Measurements from ENCODE around the gene HPD. TPM values are rescaled to one million over a fixed set of nuclear protein-coding genes. Genes with fewer than 3 reads are reported as not detected.

HPD gene
- total and polyA plus RNA-seq, 2 donors (not counting 3 experiments of a cell fraction or from before 2014, with no cell fraction given): not detected

GRCh38 chr12:121860257-121860656 lies 1.6 kb upstream of the HPD start:
- no TSS peak for BruUV-seq (replicated peaks)
- intact Hi-C loops (cut with micrococcal nuclease): no loop called here
- CTCF ChIA-PET: interaction anchor here (1.6 kb wide), 1 partner anchor 8 kb away, joined by 3 read pairs; no protein-coding TSS in a partner anchor

More at GRCh38 chr12:121860257-121860656, 1.6 kb upstream of the HPD start:
- TF ChIP-seq POLR2AphosphoS5 (IDR thresholded peaks at IDR 0.05; ENCODE audit: insufficient read depth, low read depth, low read length) (no peak), JUN (IDR thresholded peaks at IDR 0.05; ENCODE audit: borderline replicate concordance, insufficient read depth, insufficient read length, low read depth) (no peak), FOS (IDR thresholded peaks at IDR 0.05; ENCODE audit: borderline replicate concordance, insufficient read depth, low read length) (no peak), MYC (IDR thresholded peaks at IDR 0.05; ENCODE audit: low read depth, low read length) (no peak), EZH2 (IDR thresholded peaks at IDR 0.05; ENCODE audit: borderline replicate concordance, low read depth, low read length, severe bottlenecking) (no peak), POLR2A (IDR thresholded peaks at IDR 0.05; ENCODE audit: low read depth, low read length) (no peak), GATA2 (IDR thresholded peaks at IDR 0.05; ENCODE audit: insufficient read depth, insufficient read length, low read depth, low read length) (no peak)
- TF ChIP-seq, protein P1, sequence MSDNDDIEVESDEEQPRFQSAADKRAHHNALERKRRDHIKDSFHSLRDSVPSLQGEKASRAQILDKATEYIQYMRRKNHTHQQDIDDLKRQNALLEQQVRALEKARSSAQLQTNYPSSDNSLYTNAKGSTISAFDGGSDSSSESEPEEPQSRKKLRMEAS (IDR thresholded peaks at IDR 0.05; ENCODE audit: insufficient read depth, insufficient read length): no peak
- TF ChIP-seq, protein P2, sequence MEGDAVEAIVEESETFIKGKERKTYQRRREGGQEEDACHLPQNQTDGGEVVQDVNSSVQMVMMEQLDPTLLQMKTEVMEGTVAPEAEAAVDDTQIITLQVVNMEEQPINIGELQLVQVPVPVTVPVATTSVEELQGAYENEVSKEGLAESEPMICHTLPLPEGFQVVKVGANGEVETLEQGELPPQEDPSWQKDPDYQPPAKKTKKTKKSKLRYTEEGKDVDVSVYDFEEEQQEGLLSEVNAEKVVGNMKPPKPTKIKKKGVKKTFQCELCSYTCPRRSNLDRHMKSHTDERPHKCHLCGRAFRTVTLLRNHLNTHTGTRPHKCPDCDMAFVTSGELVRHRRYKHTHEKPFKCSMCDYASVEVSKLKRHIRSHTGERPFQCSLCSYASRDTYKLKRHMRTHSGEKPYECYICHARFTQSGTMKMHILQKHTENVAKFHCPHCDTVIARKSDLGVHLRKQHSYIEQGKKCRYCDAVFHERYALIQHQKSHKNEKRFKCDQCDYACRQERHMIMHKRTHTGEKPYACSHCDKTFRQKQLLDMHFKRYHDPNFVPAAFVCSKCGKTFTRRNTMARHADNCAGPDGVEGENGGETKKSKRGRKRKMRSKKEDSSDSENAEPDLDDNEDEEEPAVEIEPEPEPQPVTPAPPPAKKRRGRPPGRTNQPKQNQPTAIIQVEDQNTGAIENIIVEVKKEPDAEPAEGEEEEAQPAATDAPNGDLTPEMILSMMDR (IDR thresholded peaks at IDR 0.05; ENCODE audit: extremely low read depth in 1 of 2, insufficient read depth in 1 of 2, low read depth in 1 of 2, low read length in 2 of 2): no peak
- H3K79me2 ChIP-seq (ENCODE audit: control insufficient read depth, insufficient read depth, low read length): no peaks in the 10 kb centered on the region
- no peaks in the 10 kb centered on the region for H3K9me1 ChIP-seq (replicated peaks; ENCODE audit: control insufficient read depth, extremely low read depth, insufficient read depth, low read length)
- dilution Hi-C loops (cut with MboI; ENCODE audit: extremely low pct_ligation_motif_present, low sequenced_read_pairs): no loop called here
- POLR2A ChIA-PET: no interaction called here
- H2AFZ ChIP-seq (ENCODE audit: low read depth, low read length): no peak overlapping the region
- no peaks in the 10 kb centered on the region for H4K20me1 ChIP-seq (replicated peaks; ENCODE audit: control insufficient read depth, extremely low read depth, insufficient read depth, low read length)
- no peak overlapping the region for H3K4me3 ChIP-seq (replicated peaks in 1 of 3; ENCODE audit: insufficient read depth in 1 of 3, low read depth in 1 of 3, low read length in 3 of 3)
- no peaks in the 10 kb centered on the region for H3K4me1 ChIP-seq (ENCODE audit: control insufficient read depth, extremely low read depth, insufficient read depth, low read length)
- no peaks in the 10 kb centered on the region for H3K36me3 ChIP-seq (ENCODE audit: control insufficient read depth in 2 of 2, extremely low read depth in 1 of 2, insufficient read depth in 2 of 2, low read length in 2 of 2)
- no peak overlapping the region for H3K4me2 ChIP-seq (ENCODE audit: insufficient read depth, low read length)
- no peak overlapping the region for H3K9ac ChIP-seq (replicated peaks; ENCODE audit: extremely low read depth, insufficient read depth, low read length)
- H3K9me3 ChIP-seq (replicated peaks; ENCODE audit: control insufficient read depth, insufficient read depth, low read length): no peaks in the 10 kb centered on the region
- no peak overlapping the region for H3K27ac ChIP-seq (ENCODE audit: insufficient read depth, low read depth, low read length)
- DNase-seq (ENCODE audit: low read depth, low spot score) (no peak), FAIRE-seq (no peak)
- no peaks in the 10 kb centered on the region for H3K27me3 ChIP-seq (ENCODE audit: control insufficient read depth in 2 of 2, insufficient read depth in 2 of 2, low read length in 2 of 2)
